Liver (tissue), 9 donors: ENCODE measurements around the gene COL6A2. TPM values are rescaled to one million over a fixed set of nuclear protein-coding genes. Genes with fewer than 3 reads are reported as not detected.

Experiments used
- DNase-seq: peaks from one replicate; pipeline ENCODE4 v3.0.0-alpha.2; 2017; ENCODE audit warnings: low spot score
- H3K27ac ChIP-seq, 2 donors: one replicate each; pipeline ENCODE4 v1.7.0; 2013; ENCODE audit warnings: inconsistent platforms in 2 of 2, low read length in 2 of 2, control low read depth in 1 of 2, low read depth in 1 of 2, mild to moderate bottlenecking in 1 of 2
- H3K27me3 ChIP-seq, 4 donors: one replicate each; pipeline versions ENCODE4 v1.6.1 to v1.7.0; 2013; ENCODE audit warnings: low read length in 3 of 4, inconsistent platforms in 1 of 4, mild to moderate bottlenecking in 1 of 4, moderate library complexity in 1 of 4; ENCODE audit not compliant: control insufficient read depth in 4 of 4, insufficient read depth in 4 of 4
- H3K36me3 ChIP-seq, 4 donors: one replicate each; pipeline versions ENCODE4 v1.6.1 to v1.7.0; 2013; ENCODE audit warnings: low read length in 3 of 4, mild to moderate bottlenecking in 3 of 4, low read depth in 1 of 4, moderate library complexity in 1 of 4; ENCODE audit not compliant: control insufficient read depth in 4 of 4, insufficient read depth in 3 of 4
- H3K4me1 ChIP-seq, 4 donors: one replicate each; pipeline versions ENCODE4 v1.6.1 to v1.7.0; 2013; ENCODE audit warnings: low read length in 3 of 4, mild to moderate bottlenecking in 3 of 4, moderate library complexity in 1 of 4; ENCODE audit not compliant: control insufficient read depth in 4 of 4, insufficient read depth in 4 of 4
- H3K4me3 ChIP-seq, 3 donors: one replicate each; pipeline versions ENCODE4 v1.6.1 to v1.7.0; 2013; ENCODE audit warnings: low read length in 3 of 3, control low read depth in 1 of 3, low read depth in 1 of 3, mild to moderate bottlenecking in 1 of 3
- H3K9ac ChIP-seq, 2 donors: one replicate each; pipeline ENCODE4 v1.7.0; 2013; ENCODE audit warnings: low read length in 2 of 2, mild to moderate bottlenecking in 2 of 2, moderate library complexity in 2 of 2, control low read depth in 1 of 2, low read depth in 1 of 2
- H3K9me3 ChIP-seq, 4 donors: one replicate each; pipeline versions ENCODE4 v1.6.1 to v1.7.0; 2013; ENCODE audit warnings: low read length in 3 of 4; ENCODE audit not compliant: control insufficient read depth in 4 of 4
- EGR1 ChIP-seq, 2 donors: IDR thresholded peaks; 2 replicates each; pipeline ENCODE4 v1.6.1; 2016 to 2018; ENCODE audit warnings: antibody characterized with exemption in 2 of 2, low read depth in 2 of 2
- FOXA1 ChIP-seq: IDR thresholded peaks from 2 replicates; pipeline ENCODE4 v1.6.1; 2016; ENCODE audit warnings: antibody characterized with exemption
- FOXA2 ChIP-seq: IDR thresholded peaks from 2 replicates; pipeline ENCODE4 v1.6.1; 2016; ENCODE audit warnings: antibody characterized with exemption
- HNF4A ChIP-seq, 2 donors: conservative IDR thresholded peaks; 2 replicates each; pipeline ENCODE4 v1.6.1; 2016; ENCODE audit warnings: antibody characterized with exemption in 2 of 2, mild to moderate bottlenecking in 2 of 2
- HNF4G ChIP-seq: IDR thresholded peaks from 2 replicates; pipeline ENCODE4 v1.6.1; 2016; ENCODE audit warnings: antibody characterized with exemption
- RAD21 ChIP-seq, 2 donors: IDR thresholded peaks; 2 replicates each; pipeline ENCODE4 v1.6.1; 2016; ENCODE audit warnings: antibody characterized with exemption in 2 of 2, mild to moderate bottlenecking in 2 of 2
- RXRA ChIP-seq, 2 donors: IDR thresholded peaks; 2 replicates each; pipeline ENCODE4 v1.6.1; 2017 to 2018; ENCODE audit warnings: antibody characterized with exemption in 2 of 2, mild to moderate bottlenecking in 1 of 2
- SP1 ChIP-seq: IDR thresholded peaks from 2 replicates; pipeline ENCODE4 v1.6.1; 2018; ENCODE audit warnings: antibody characterized with exemption, mild to moderate bottlenecking
- TAF1 ChIP-seq: conservative IDR thresholded peaks from 2 replicates; pipeline ENCODE4 v1.6.1; 2016; ENCODE audit warnings: antibody characterized with exemption, mild to moderate bottlenecking
- YY1 ChIP-seq: IDR thresholded peaks from 2 replicates; pipeline ENCODE4 v1.6.1; 2016; ENCODE audit warnings: antibody characterized with exemption, mild to moderate bottlenecking
- WGBS: extraction: QIAGEN DNeasy Blood & Tissue Kit; methylation state at CpG from one replicate; pipeline ENCODE4 v1.1.7; 2013; 5-methylcytosine and 5-hydroxymethylcytosine counted together
- polyA plus RNA-seq, 2 donors: library from polyadenylated mRNA; stranded (reverse) in 1 of 2; unstranded in 1 of 2; fragments of 200-250 nt in 1 of 2; fragments of >200 nt in 1 of 2; fragmentation: Nextera tagmentation in 1 of 2; extraction: Ambion mirVana in 1 of 2; gene quantifications; one replicate each; pipeline versions ENCODE4 v1.2.1 to v1.2.3, GENCODE V29; 2013 to 2015
- total RNA-seq, 2 donors: library from RNA; depleted of rRNA; stranded (reverse); fragments of >200 nt; gene quantifications; one replicate each; pipeline ENCODE4 v1.2.3, GENCODE V29; 2014
- TF ChIP-seq, protein P1 (sequence below): fragments of 150-350 bp; IDR thresholded peaks from 2 replicates; pipeline ENCODE4 v1.5.1; 2017; ENCODE audit warnings: improper control_type of control experiment, low read depth, low read length; ENCODE audit not compliant: missing input control
- TF ChIP-seq, protein P2 (sequence below): IDR thresholded peaks from 2 replicates; pipeline ENCODE4 v1.6.1; 2016; ENCODE audit warnings: antibody characterized with exemption
- TF ChIP-seq, protein P3 (sequence below): IDR thresholded peaks from 2 replicates; pipeline ENCODE4 v1.6.1; 2016; ENCODE audit warnings: antibody characterized with exemption
- TF ChIP-seq, protein P4 (sequence below): IDR thresholded peaks from 2 replicates; pipeline ENCODE4 v1.6.1; 2016; ENCODE audit warnings: antibody characterized with exemption
- TF ChIP-seq, protein P5 (sequence below): IDR thresholded peaks from 2 replicates; pipeline ENCODE4 v1.6.1; 2016; ENCODE audit warnings: antibody characterized with exemption, mild to moderate bottlenecking
- donor health status: healthy.
- donor health status: healthy.
- donor health status: healthy.
- donor health status: healthy.
- donor health status: healthy.

COL6A2 gene
- total and polyA plus RNA-seq, 4 donors: 5.8 to 80.8 (median 41.7) TPM

DNA sequence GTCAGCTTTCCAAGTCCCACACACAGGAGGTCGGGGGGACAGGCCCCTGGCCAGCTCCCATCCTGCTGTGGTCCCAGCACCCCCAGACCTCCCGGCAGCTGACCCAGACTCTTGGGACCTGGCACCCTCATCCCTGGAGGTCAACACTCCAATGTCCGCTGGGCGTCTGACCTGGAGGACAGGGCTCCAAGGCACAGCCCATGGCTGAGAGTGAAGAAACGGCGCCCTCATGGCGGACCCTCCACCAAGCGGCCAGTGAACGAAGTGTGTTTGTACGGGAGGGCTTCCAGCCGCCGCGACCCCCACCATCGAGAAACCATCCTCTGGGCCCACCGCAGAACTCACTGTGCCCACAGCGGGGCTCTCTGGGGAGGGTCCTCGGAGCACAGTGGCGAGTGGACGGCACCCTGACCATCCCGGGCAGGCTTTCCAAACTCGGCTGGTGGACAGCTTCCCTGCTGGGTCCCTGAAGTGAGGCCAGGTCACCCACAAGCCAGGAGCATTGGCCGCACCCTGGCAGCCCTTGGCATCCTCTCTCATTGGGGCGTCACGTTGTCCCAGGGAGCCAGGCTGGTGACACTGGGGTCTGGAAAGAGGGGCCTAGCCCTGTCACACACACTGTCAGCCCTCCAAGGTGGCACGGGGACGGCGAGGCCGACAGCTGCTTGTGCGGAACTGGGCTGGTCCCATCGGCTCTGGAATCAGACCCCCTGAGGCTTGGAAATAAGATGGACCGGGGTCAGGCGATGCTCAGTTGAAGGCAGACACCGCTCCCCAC is 47.8 kb upstream of the COL6A2 start:
- no peak for DNase-seq
- H3K9me3 ChIP-seq: no peaks in the 10 kb centered on the region
- 84% methylated on average over 33 of the region's 33 CpGs for WGBS

DNA sequence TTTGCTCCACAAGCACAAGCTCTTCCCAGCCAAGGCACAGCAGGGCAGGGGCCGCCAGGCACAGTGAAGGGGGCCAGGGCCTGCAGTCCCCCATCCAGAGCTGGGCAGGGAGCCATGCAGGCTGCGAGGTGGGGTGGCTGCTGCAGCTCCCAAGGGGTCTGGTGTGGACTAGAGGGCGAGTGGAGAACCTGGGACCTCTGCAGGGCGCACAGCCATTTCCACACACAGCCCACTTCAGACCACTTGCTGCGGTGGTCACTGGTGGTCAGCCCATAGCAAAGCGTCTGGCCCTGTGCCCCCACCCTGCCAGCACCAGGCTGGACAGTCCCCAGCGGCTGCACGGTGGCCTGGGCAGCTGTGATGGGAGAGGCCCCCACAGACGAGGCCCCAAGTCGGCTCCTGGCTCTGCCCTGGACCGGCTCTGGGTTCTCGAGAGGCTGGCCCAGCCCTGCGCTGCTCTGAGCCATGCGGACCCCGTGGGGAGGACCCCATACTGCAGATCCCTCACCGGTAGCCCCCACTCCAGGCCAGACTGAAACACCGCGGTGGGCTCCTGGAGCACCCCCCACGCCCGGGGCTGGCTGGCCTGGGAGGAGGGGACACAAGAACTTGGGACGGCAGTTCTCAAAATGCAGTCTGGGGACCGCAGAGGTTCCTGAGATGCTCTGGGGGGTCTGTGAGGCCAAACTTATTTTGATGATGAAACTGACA is 47.1 kb upstream of the COL6A2 start:
- Histone ChIP-seq H3K9me3 (no peaks in the 10 kb centered on the region), H3K27me3 (no peaks in the 10 kb centered on the region), H3K36me3 (no peaks in the 10 kb centered on the region), H3K4me3 (no peak overlapping the region), H3K4me1 (no peaks in the 10 kb centered on the region), H3K9ac (no peak overlapping the region), H3K27ac (no peak overlapping the region)
- DNase-seq: no peak
- 89% methylated on average over 22 of the region's 22 CpGs for WGBS
- TF ChIP-seq HNF4A (conservative IDR thresholded peaks at IDR 0.05) (no peak), SP1 (no peak), FOXA1 (no peak), RAD21 (IDR thresholded peaks at IDR 0.05) (no peak), HNF4G (no peak), FOXA2 (no peak), YY1 (no peak), RXRA (IDR thresholded peaks at IDR 0.05) (no peak), EGR1 (IDR thresholded peaks at IDR 0.05; ENCODE audit: low read depth in 2 of 2) (no peak), TAF1 (no peak)
- TF ChIP-seq, protein P1, sequence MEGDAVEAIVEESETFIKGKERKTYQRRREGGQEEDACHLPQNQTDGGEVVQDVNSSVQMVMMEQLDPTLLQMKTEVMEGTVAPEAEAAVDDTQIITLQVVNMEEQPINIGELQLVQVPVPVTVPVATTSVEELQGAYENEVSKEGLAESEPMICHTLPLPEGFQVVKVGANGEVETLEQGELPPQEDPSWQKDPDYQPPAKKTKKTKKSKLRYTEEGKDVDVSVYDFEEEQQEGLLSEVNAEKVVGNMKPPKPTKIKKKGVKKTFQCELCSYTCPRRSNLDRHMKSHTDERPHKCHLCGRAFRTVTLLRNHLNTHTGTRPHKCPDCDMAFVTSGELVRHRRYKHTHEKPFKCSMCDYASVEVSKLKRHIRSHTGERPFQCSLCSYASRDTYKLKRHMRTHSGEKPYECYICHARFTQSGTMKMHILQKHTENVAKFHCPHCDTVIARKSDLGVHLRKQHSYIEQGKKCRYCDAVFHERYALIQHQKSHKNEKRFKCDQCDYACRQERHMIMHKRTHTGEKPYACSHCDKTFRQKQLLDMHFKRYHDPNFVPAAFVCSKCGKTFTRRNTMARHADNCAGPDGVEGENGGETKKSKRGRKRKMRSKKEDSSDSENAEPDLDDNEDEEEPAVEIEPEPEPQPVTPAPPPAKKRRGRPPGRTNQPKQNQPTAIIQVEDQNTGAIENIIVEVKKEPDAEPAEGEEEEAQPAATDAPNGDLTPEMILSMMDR: no peak
- TF ChIP-seq, protein P2, sequence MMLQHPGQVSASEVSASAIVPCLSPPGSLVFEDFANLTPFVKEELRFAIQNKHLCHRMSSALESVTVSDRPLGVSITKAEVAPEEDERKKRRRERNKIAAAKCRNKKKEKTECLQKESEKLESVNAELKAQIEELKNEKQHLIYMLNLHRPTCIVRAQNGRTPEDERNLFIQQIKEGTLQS: no peak
- TF ChIP-seq, protein P3, sequence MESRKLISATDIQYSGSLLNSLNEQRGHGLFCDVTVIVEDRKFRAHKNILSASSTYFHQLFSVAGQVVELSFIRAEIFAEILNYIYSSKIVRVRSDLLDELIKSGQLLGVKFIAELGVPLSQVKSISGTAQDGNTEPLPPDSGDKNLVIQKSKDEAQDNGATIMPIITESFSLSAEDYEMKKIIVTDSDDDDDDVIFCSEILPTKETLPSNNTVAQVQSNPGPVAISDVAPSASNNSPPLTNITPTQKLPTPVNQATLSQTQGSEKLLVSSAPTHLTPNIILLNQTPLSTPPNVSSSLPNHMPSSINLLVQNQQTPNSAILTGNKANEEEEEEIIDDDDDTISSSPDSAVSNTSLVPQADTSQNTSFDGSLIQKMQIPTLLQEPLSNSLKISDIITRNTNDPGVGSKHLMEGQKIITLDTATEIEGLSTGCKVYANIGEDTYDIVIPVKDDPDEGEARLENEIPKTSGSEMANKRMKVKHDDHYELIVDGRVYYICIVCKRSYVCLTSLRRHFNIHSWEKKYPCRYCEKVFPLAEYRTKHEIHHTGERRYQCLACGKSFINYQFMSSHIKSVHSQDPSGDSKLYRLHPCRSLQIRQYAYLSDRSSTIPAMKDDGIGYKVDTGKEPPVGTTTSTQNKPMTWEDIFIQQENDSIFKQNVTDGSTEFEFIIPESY: no peak
- TF ChIP-seq, protein P4, sequence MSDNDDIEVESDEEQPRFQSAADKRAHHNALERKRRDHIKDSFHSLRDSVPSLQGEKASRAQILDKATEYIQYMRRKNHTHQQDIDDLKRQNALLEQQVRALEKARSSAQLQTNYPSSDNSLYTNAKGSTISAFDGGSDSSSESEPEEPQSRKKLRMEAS: no peak
- TF ChIP-seq, protein P5, sequence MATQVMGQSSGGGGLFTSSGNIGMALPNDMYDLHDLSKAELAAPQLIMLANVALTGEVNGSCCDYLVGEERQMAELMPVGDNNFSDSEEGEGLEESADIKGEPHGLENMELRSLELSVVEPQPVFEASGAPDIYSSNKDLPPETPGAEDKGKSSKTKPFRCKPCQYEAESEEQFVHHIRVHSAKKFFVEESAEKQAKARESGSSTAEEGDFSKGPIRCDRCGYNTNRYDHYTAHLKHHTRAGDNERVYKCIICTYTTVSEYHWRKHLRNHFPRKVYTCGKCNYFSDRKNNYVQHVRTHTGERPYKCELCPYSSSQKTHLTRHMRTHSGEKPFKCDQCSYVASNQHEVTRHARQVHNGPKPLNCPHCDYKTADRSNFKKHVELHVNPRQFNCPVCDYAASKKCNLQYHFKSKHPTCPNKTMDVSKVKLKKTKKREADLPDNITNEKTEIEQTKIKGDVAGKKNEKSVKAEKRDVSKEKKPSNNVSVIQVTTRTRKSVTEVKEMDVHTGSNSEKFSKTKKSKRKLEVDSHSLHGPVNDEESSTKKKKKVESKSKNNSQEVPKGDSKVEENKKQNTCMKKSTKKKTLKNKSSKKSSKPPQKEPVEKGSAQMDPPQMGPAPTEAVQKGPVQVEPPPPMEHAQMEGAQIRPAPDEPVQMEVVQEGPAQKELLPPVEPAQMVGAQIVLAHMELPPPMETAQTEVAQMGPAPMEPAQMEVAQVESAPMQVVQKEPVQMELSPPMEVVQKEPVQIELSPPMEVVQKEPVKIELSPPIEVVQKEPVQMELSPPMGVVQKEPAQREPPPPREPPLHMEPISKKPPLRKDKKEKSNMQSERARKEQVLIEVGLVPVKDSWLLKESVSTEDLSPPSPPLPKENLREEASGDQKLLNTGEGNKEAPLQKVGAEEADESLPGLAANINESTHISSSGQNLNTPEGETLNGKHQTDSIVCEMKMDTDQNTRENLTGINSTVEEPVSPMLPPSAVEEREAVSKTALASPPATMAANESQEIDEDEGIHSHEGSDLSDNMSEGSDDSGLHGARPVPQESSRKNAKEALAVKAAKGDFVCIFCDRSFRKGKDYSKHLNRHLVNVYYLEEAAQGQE: no peak

More for the DNA sequence above, 47.8 kb upstream of the COL6A2 start:
- Histone ChIP-seq H3K27me3 (no peaks in the 10 kb centered on the region), H3K4me3 (no peak overlapping the region), H3K36me3 (no peaks in the 10 kb centered on the region), H3K27ac (peak overlapping the region; percentile 63 to 69), H3K9ac (no peak overlapping the region), H3K4me1 (no peaks in the 10 kb centered on the region)
- TF ChIP-seq HNF4G: no peak
- peak in 1 of 2 donors; percentile 51 for TF ChIP-seq RXRA (IDR thresholded peaks at IDR 0.05)
- TF ChIP-seq, protein P5: no peak
